ENCODE measurements around the gene S100A5. TPM values are rescaled to one million over a fixed set of nuclear protein-coding genes. Genes with fewer than 3 reads are reported as not detected.

S100A5 gene
- total and polyA plus RNA-seq, 9 of the 15 experiments (the other 6 are each of a cell fraction or from before 2014, with no cell fraction given) = 0.56 to 1.4 (median 0.64) TPM; not detected in 5

DNA sequence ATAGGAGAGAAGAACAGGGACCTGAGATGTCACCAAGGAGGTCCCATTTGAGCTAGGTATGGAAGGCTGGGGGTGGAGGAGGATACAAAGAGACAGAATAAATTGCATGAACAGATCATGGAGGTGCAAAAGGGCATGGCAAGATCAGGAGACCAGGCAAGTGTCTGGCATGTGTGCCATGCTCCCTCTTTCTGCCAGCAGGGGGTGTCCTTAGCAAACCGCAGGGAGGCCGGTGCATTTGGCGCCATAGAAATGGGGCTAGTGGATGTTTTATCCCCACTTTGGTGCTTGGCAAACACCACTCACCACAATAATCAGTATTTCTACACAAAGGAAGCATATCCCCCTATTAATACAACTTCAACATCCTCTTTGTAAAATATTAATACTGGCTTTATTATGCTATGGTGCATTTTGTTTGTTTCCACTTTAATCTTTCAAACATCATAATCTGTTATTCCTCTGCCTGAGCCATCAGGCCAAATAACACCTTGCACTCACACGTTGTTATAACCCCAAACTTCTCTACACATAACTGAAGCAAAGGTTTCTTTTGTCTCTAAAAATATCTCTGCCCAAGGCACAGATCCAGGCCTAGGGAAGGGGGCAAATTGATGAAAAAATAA lies 30.9 kb downstream of the S100A5 start:
- BruUV-seq (replicated peaks) = no TSS peak
- no peak overlapping the region for H3K4me3 ChIP-seq
- DNase-seq (ENCODE audit: extremely low read depth in 1 of 4, low spot score in 3 of 4) (peak; percentile 68 to 75 (median 71)), ATAC-seq (peak; percentile 84), FAIRE-seq (peak; percentile 85)
- in situ Hi-C loops (cut with MboI) = loop anchor here (5.0 to 10.0 kb wide), 3 partner anchors 55 to 475 kb away; partner anchors contain the start of genes RAB13 and S100A2
- H3K9me1 ChIP-seq (ENCODE audit: control insufficient read depth, insufficient read depth, low read length) = no peaks in the 10 kb centered on the region
- peak overlapping the region; percentile 73 for H2AFZ ChIP-seq (ENCODE audit: low read depth, low read length)
- H3K4me2 ChIP-seq (ENCODE audit: insufficient read depth, low read length) = no peak overlapping the region
- H3K9ac ChIP-seq (ENCODE audit: insufficient read depth in 1 of 2, low read depth in 2 of 2, low read length in 2 of 2) = peak overlapping the region in 1 of 2 experiments; percentile 2; a peak in 1 of 4 replicates
- H3K4me1 ChIP-seq (replicated peaks in 1 of 2; ENCODE audit: control insufficient read depth in 2 of 2, insufficient read depth in 2 of 2, low read length in 2 of 2) = peaks cover 0 to 11% of the 10 kb centered on the region in 2 experiments; a peak in 2 of 5 replicates
- no peak overlapping the region for H3K27ac ChIP-seq (ENCODE audit: extremely low read depth, low read depth, low read length)
- POLR2A ChIA-PET = interaction anchor here (0.6 kb wide), 1 partner anchor 109 kb away, joined by 3 read pairs; no protein-coding TSS in a partner anchor
- H3K27me3 ChIP-seq (ENCODE audit: control insufficient read depth in 2 of 2, insufficient read depth in 2 of 2, low read length in 2 of 2) = no peaks in the 10 kb centered on the region
- CTCF ChIA-PET (ENCODE audit: low intra/inter-chr PET ratio) = interaction anchor here (0.6 to 4.6 kb wide), 7 partner anchors 10 to 1471 kb away, joined by 3 to 58 read pairs (median 4); partner anchors contain the start of genes HAX1, RAB13 and S100A2
- WGBS (ENCODE audit: insufficient coverage, low coverage, missing lambda C conversion rate) = 7% methylated on average over 4 of the region's 4 CpGs
- intact Hi-C loops (cut with micrococcal nuclease) = loop anchor here (5.0 to 10.0 kb wide), 3 partner anchors 162 to 477 kb away; partner anchors contain the start of genes ILF2, RAB13 and SLC27A3
- no peaks in the 10 kb centered on the region for H3K36me3 ChIP-seq (ENCODE audit: control insufficient read depth, insufficient read depth, low read length)
- no peaks in the 10 kb centered on the region for H3K79me2 ChIP-seq (ENCODE audit: control insufficient read depth, insufficient read depth, low read length)
- H3K9me3 ChIP-seq (replicated peaks; ENCODE audit: control insufficient read depth, insufficient read depth, low read depth, low read length) = no peaks in the 10 kb centered on the region
- no peaks in the 10 kb centered on the region for H4K20me1 ChIP-seq (replicated peaks; ENCODE audit: control insufficient read depth, insufficient read depth, low read length)
- peak; percentile 73 to 86 for TF ChIP-seq RAD21 (CRISPR knock-in tag; conservative IDR thresholded peaks at IDR 0.05 in 1 of 2, IDR thresholded peaks at IDR 0.05 in 1 of 2)
- peak in 1 of 2 experiments; percentile 22; a peak in 1 of 4 replicates for TF ChIP-seq HDAC1 (IDR thresholded peaks at IDR 0.05)
- no peak for TF ChIP-seq ZNF780A (CRISPR knock-in tag; IDR thresholded peaks at IDR 0.05)
- peak; percentile 77; the same call in 1 of the 2 replicates for TF ChIP-seq RB1 (IDR thresholded peaks at IDR 0.05; ENCODE audit: low read depth)
- TF ChIP-seq, protein P1, sequence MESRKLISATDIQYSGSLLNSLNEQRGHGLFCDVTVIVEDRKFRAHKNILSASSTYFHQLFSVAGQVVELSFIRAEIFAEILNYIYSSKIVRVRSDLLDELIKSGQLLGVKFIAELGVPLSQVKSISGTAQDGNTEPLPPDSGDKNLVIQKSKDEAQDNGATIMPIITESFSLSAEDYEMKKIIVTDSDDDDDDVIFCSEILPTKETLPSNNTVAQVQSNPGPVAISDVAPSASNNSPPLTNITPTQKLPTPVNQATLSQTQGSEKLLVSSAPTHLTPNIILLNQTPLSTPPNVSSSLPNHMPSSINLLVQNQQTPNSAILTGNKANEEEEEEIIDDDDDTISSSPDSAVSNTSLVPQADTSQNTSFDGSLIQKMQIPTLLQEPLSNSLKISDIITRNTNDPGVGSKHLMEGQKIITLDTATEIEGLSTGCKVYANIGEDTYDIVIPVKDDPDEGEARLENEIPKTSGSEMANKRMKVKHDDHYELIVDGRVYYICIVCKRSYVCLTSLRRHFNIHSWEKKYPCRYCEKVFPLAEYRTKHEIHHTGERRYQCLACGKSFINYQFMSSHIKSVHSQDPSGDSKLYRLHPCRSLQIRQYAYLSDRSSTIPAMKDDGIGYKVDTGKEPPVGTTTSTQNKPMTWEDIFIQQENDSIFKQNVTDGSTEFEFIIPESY (CRISPR knock-in tag; IDR thresholded peaks at IDR 0.05) = peak; percentile 87
- peak; percentile 24; the same call in 1 of the 2 replicates for TF ChIP-seq JUND (IDR thresholded peaks at IDR 0.05; ENCODE audit: borderline replicate concordance, low read depth, low read length)
- no peak for TF ChIP-seq JUND (tag; IDR thresholded peaks at IDR 0.05; ENCODE audit: borderline replicate concordance, low read depth, low read length)
- peak; percentile 94 for TF ChIP-seq CBFB (CRISPR knock-in tag; IDR thresholded peaks at IDR 0.05)
- no peak for TF ChIP-seq NELFE (IDR thresholded peaks at IDR 0.05; ENCODE audit: insufficient read depth, insufficient read length)
- no peak for TF ChIP-seq POLR2B (IDR thresholded peaks at IDR 0.05; ENCODE audit: low read depth, partially characterized antibody)
- TF ChIP-seq XRCC4 (IDR thresholded peaks at IDR 0.05; ENCODE audit: extremely low read depth, insufficient read depth, insufficient read length) = no peak

All from K562 (cell line).